Mesothelial cell of epicardium (in vitro differentiated cells): ENCODE results near the gene CEP85. TPM values are rescaled to one million over a fixed set of nuclear protein-coding genes. Genes with fewer than 3 reads are reported as not detected.

Source experiments
- DNase-seq, 2 experiments: peaks; one replicate each; pipeline ENCODE4 v3.0.0; 2021; ENCODE audit warnings: low spot score in 2 of 2; ENCODE audit not compliant: unreplicated experiment in 2 of 2
- H3K27ac Mint-ChIP-seq: 2 replicates; pipeline ENCODE4 v1.8.0; 2021; ENCODE audit warnings: mixed read lengths
- H3K27me3 Mint-ChIP-seq: 2 replicates; pipeline ENCODE4 v1.8.0; 2021; ENCODE audit warnings: low read depth, mixed read lengths
- H3K36me3 Mint-ChIP-seq: 2 replicates; pipeline ENCODE4 v1.8.0; 2021; ENCODE audit warnings: mixed read lengths
- H3K4me1 Mint-ChIP-seq: 2 replicates; pipeline ENCODE4 v1.8.0; 2021; ENCODE audit warnings: mixed read lengths
- H3K4me3 Mint-ChIP-seq: 2 replicates; pipeline ENCODE4 v1.8.0; 2021; ENCODE audit warnings: mild to moderate bottlenecking, moderate library complexity, mixed read lengths
- H3K9me3 Mint-ChIP-seq: 2 replicates; pipeline ENCODE4 v1.8.0; 2021; ENCODE audit warnings: mixed read lengths
- CTCF ChIP-seq: fragments of 200-600 bp; sonication (generic); IDR thresholded peaks from one replicate; pipeline ENCODE4 v1.5.0; 2021; ENCODE audit warnings: antibody characterized with exemption; ENCODE audit not compliant: unreplicated experiment
- total RNA-seq: library from RNA; stranded (reverse); gene quantifications from 3 replicates; pipeline ENCODE4 v1.2.1, GENCODE V29; 2021

The CEP85 gene
- total RNA-seq, 1 donor from 2014 or later = 20.3 TPM

- Mint-ChIP-seq H3K9me3 (no peaks in the 10 kb centered on the region), H3K4me1 (peaks cover 28% of the 10 kb centered on the region), H3K27ac (peak overlapping the region; percentile 54), H3K36me3 (peaks cover 1% of the 10 kb centered on the region), H3K27me3 (no peaks in the 10 kb centered on the region), H3K4me3 (no peak overlapping the region)
- no peak for TF ChIP-seq CTCF
- DNase-seq = no peak
These were observed 49.4 kb downstream of the CEP85 start for GRCh38 chr1:26283279-26283853.

GRCh38 chr1:26283871-26284596 lies 50.0 kb downstream of the CEP85 start:
- DNase-seq = no peak
- H3K36me3 Mint-ChIP-seq = no peaks in the 10 kb centered on the region
- no peaks in the 10 kb centered on the region for H3K27me3 Mint-ChIP-seq
- H3K4me3 Mint-ChIP-seq = no peak overlapping the region
- no peak for TF ChIP-seq CTCF
- H3K4me1 Mint-ChIP-seq = peaks cover 24% of the 10 kb centered on the region
- H3K9me3 Mint-ChIP-seq = no peaks in the 10 kb centered on the region
- H3K27ac Mint-ChIP-seq = no peak overlapping the region

GRCh38 chr1:26284597-26285347 lies 50.8 kb downstream of the CEP85 start:
- H3K9me3 Mint-ChIP-seq = no peaks in the 10 kb centered on the region
- H3K27me3 Mint-ChIP-seq = no peaks in the 10 kb centered on the region
- peak in 1 of 2 experiments; percentile 74 for DNase-seq
- peaks cover 17% of the 10 kb centered on the region for H3K4me1 Mint-ChIP-seq
- H3K27ac Mint-ChIP-seq = no peak overlapping the region
- no peaks in the 10 kb centered on the region for H3K36me3 Mint-ChIP-seq
- peak; percentile 61 for TF ChIP-seq CTCF
- no peak overlapping the region for H3K4me3 Mint-ChIP-seq

- Mint-ChIP-seq H3K9me3 (no peaks in the 10 kb centered on the region), H3K36me3 (no peaks in the 10 kb centered on the region), H3K27me3 (no peaks in the 10 kb centered on the region), H3K27ac (no peak overlapping the region), H3K4me1 (peaks cover 15% of the 10 kb centered on the region), H3K4me3 (no peak overlapping the region)
- DNase-seq = no peak
- TF ChIP-seq CTCF = no peak
These were observed 51.5 kb downstream of the CEP85 start for GRCh38 chr1:26285366-26286063.

DNA sequence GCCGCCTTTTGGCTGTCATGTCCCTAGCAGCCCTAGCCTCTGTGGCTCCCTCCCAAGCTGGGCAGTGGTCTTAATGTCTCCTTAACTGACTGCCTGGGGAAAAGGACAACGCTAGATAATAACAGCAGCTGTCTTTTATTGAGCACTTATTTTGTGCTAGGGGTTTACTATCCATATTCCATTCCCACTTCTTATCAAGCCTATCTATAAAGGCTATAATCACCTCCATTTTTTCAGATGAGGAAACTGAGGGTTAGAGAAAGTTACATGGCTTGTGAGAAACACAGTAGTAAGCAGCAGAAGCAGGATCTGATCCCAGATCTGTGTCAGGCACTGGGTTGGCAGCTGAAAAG lies 52.0 kb downstream of the CEP85 start:
- H3K27me3 Mint-ChIP-seq = no peaks in the 10 kb centered on the region

More for the DNA sequence above, 52.0 kb downstream of the CEP85 start:
- H3K9me3 Mint-ChIP-seq = no peaks in the 10 kb centered on the region
- no peaks in the 10 kb centered on the region for H3K36me3 Mint-ChIP-seq
- DNase-seq = no peak
- no peak overlapping the region for H3K27ac Mint-ChIP-seq
- peaks cover 12% of the 10 kb centered on the region for H3K4me1 Mint-ChIP-seq
- H3K4me3 Mint-ChIP-seq = no peak overlapping the region
- no peak for TF ChIP-seq CTCF
